K562 (cell line): ENCODE data around the gene CAPN7. TPM values are rescaled to one million over a fixed set of nuclear protein-coding genes. Genes with fewer than 3 reads are reported as not detected.
A peak's percentile ranks its signal among the peaks of the same experiment; 100 is the strongest.

Experiments
- BRD4 ChIP-seq: fragments of 200-600 bp; sonication (generic); IDR thresholded peaks from 2 replicates; pipeline ENCODE4 v1.6.1; 2017; ENCODE audit warnings: inconsistent platforms
- CBX5 ChIP-seq: IDR thresholded peaks from 2 replicates; pipeline ENCODE4 v1.6.1; 2014; ENCODE audit warnings: low read depth, borderline replicate concordance
- CREB1 ChIP-seq, 2 experiments: sonication (generic) in 1 of 2; formaldehyde crosslinking in 1 of 2; IDR thresholded peaks; 2 replicates each; pipeline versions ENCODE4 v1.6.1 to v1.8.0; 2012 to 2022; ENCODE audit warnings: inconsistent platforms in 1 of 2, mild to moderate bottlenecking in 1 of 2, missing genetic modification reagents in 1 of 2, moderate library complexity in 1 of 2
- EGR1 ChIP-seq: fragments of 450-650 bp; conservative IDR thresholded peaks from 2 replicates; pipeline ENCODE4 v1.6.1; 2017; ENCODE audit warnings: mild to moderate bottlenecking
- ELF1 ChIP-seq: fragments of 200-800 bp; sonication (Bioruptor generic); IDR thresholded peaks from 2 replicates; pipeline ENCODE4 v1.6.1; 2016; ENCODE audit warnings: missing genetic modification characterization, missing compliant biosample characterization
- GABPA ChIP-seq: fragments of 200-800 bp; sonication (Bioruptor generic); conservative IDR thresholded peaks from 2 replicates; pipeline ENCODE4 v1.6.1; 2016; ENCODE audit warnings: low read depth, missing genetic modification characterization, missing compliant biosample characterization
- GABPB1 ChIP-seq: sonication (generic); formaldehyde crosslinking; IDR thresholded peaks from 2 replicates; pipeline ENCODE4 v1.8.0; 2022; ENCODE audit warnings: mild to moderate bottlenecking, missing genetic modification reagents
- HDAC3 ChIP-seq: fragments of 450-650 bp; IDR thresholded peaks from 2 replicates; pipeline ENCODE4 v1.6.1; 2018; ENCODE audit warnings: borderline replicate concordance, mild to moderate bottlenecking, moderate library complexity; ENCODE audit not compliant: partially characterized antibody
- HIVEP1 ChIP-seq: fragments of 250-450 bp; sonication (Bioruptor Pico); IDR thresholded peaks from 2 replicates; pipeline ENCODE4 v1.4.0; 2020; ENCODE audit warnings: mild to moderate bottlenecking
- MYNN ChIP-seq, 2 experiments: sonication (generic); formaldehyde crosslinking in 1 of 2; IDR thresholded peaks; 2 replicates each; pipeline versions ENCODE4 v1.5.0 to v1.6.1; 2016 to 2020; ENCODE audit warnings: antibody characterized with exemption in 1 of 2, missing genetic modification reagents in 1 of 2
- NCOA6 ChIP-seq: fragments of 450-650 bp; IDR thresholded peaks from 2 replicates; pipeline ENCODE4 v1.6.1; 2017; ENCODE audit warnings: mild to moderate bottlenecking
- NR1H2 ChIP-seq: sonication (generic); formaldehyde crosslinking; IDR thresholded peaks from 2 replicates; pipeline ENCODE4 v1.4.0; 2020; ENCODE audit warnings: mild to moderate bottlenecking, missing genetic modification reagents
- PYGO2 ChIP-seq: fragments of 450-650 bp; IDR thresholded peaks from 2 replicates; pipeline ENCODE4 v1.6.1; 2016; ENCODE audit warnings: mild to moderate bottlenecking, missing genetic modification characterization, moderate library complexity, missing compliant biosample characterization
- RFX1 ChIP-seq: fragments of 450-650 bp; IDR thresholded peaks from 2 replicates; pipeline ENCODE4 v1.6.1; 2016; ENCODE audit warnings: mild to moderate bottlenecking, moderate library complexity
- SIN3B ChIP-seq: fragments of 450-650 bp; IDR thresholded peaks from 2 replicates; pipeline ENCODE4 v1.6.1; 2017; ENCODE audit warnings: low read depth, mild to moderate bottlenecking, moderate library complexity
- SP1 ChIP-seq: sonication (generic); formaldehyde crosslinking; IDR thresholded peaks from 2 replicates; pipeline ENCODE4 v1.8.1; 2022; ENCODE audit warnings: mild to moderate bottlenecking, missing genetic modification reagents
- STAG1 ChIP-seq: sonication (generic); formaldehyde crosslinking; IDR thresholded peaks from 2 replicates; pipeline ENCODE4 v1.5.0; 2020; ENCODE audit warnings: missing genetic modification reagents, borderline replicate concordance
- TCF3 ChIP-seq: sonication (generic); formaldehyde crosslinking; IDR thresholded peaks from 2 replicates; pipeline ENCODE4 v1.4.0; 2020; ENCODE audit warnings: mild to moderate bottlenecking, missing genetic modification reagents
- TCF7 ChIP-seq: sonication (generic); IDR thresholded peaks from 2 replicates; pipeline ENCODE4 v1.6.1; 2016; ENCODE audit warnings: antibody characterized with exemption, borderline replicate concordance
- ZKSCAN1 ChIP-seq: fragments of 150-350 bp; IDR thresholded peaks from 2 replicates; pipeline ENCODE4 v1.6.1; 2016; ENCODE audit warnings: low read depth, low read length
- ZNF75A ChIP-seq: fragments of 450-650 bp; formaldehyde crosslinking; IDR thresholded peaks from 2 replicates; pipeline ENCODE4 v1.4.0; 2020; ENCODE audit warnings: mild to moderate bottlenecking
- polyA plus RNA-seq, 8 experiments: library from polyadenylated mRNA; depleted of rRNA in 4 of 8; stranded (reverse) in 5 of 8; unstranded in 3 of 8; fragments of >200 nt; fragmentation: Nextera tagmentation in 2 of 8; fragmentation: Illumina TruSeq in 1 of 8; extraction: Ambion mirVana in 2 of 8; extraction: Trizol in 1 of 8; gene quantifications; 2 replicates each; pipeline versions ENCODE4 v1.2.1 to v1.2.3, GENCODE V29; 2011 to 2014; ENCODE audit warnings: inconsistent platforms in 1 of 8, missing spikeins in 1 of 8
- total RNA-seq, 7 experiments: library from RNA; depleted of rRNA in 6 of 7; stranded (reverse); fragments of >200 nt in 6 of 7; fragmentation: Illumina TruSeq in 2 of 7; extraction: Trizol in 2 of 7; gene quantifications; 2 replicates each; pipeline versions ENCODE4 v1.2.1 to v1.2.3, GENCODE V29; 2011 to 2021; ENCODE audit warnings: low replicate concordance in 1 of 7
- TF ChIP-seq, protein P1 (sequence below): fragments of 450-650 bp; IDR thresholded peaks from 2 replicates; pipeline ENCODE4 v1.6.1; 2016; ENCODE audit warnings: mild to moderate bottlenecking
- TF ChIP-seq, protein P2 (sequence below), 3 experiments: fragments of 200-800 bp in 1 of 3; sonication (Bioruptor generic) in 1 of 3; sonication (generic) in 1 of 3; formaldehyde crosslinking in 1 of 3; IDR thresholded peaks; 2 replicates each; pipeline versions ENCODE4 v1.6.1 to v1.8.0; 2016 to 2022; ENCODE audit warnings: mild to moderate bottlenecking in 2 of 3, missing compliant biosample characterization in 2 of 3, missing genetic modification characterization in 2 of 3, missing genetic modification reagents in 1 of 3
- TF ChIP-seq, protein P3 (sequence below), 3 experiments: IDR thresholded peaks in 2 of 3; conservative IDR thresholded peaks in 1 of 3; 2 replicates each; pipeline ENCODE4 v1.5.1; 2011 to 2012; ENCODE audit warnings: low read length in 3 of 3, mild to moderate bottlenecking in 3 of 3, control low read depth in 2 of 3, improper control_type of control experiment in 1 of 3, inconsistent platforms in 1 of 3, low read depth in 1 of 3, mixed read lengths in 1 of 3, moderate library complexity in 1 of 3; ENCODE audit not compliant: insufficient read depth in 2 of 3

The CAPN7 gene
- total and polyA plus RNA-seq, 9 of the 15 experiments (the other 6 are each of a cell fraction or from before 2014, with no cell fraction given): 6.5 to 42.7 (median 32.7) TPM

DNA sequence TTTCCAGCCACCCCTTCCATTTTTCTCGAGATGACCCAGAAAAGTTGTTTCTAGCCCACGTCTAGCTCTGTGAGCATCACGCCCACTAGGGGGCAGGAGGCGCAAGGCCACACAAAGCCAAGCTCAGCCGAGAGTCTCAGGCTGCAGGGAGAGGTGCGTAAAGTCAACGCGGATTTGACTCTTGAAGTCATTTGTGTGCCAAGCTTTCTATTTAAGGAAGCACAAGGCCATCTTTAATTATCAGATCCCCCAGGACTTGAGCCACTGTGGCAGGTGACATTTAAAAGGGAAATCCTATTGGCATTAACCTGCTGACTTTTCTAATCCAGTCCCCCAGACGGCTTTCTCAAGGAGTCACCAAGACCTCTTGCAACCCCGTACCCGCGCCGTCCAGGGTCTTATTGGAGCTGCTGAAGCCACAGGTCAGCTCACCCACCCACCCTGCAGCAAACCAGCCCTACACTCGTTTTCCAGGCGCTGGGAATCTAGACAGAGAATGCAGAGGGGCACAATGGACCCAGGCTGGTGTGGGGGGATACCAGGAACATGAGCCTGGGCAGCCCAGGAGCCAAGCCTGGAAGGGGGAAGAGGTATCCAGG is 62.1 kb downstream of the CAPN7 start (continued):
- TF ChIP-seq CREB1 (IDR thresholded peaks at IDR 0.05): no peak
- peak; percentile 61; the same call in 1 of the 2 replicates for TF ChIP-seq CREB1 (CRISPR knock-in tag; IDR thresholded peaks at IDR 0.05)
- 0 out of 2 replicates have a peak, but pooled peaks have one; percentile 7 for TF ChIP-seq EGR1
- TF ChIP-seq SP1 (CRISPR knock-in tag): peak; percentile 66; the same call in 1 of the 2 replicates
- TF ChIP-seq, protein P1, sequence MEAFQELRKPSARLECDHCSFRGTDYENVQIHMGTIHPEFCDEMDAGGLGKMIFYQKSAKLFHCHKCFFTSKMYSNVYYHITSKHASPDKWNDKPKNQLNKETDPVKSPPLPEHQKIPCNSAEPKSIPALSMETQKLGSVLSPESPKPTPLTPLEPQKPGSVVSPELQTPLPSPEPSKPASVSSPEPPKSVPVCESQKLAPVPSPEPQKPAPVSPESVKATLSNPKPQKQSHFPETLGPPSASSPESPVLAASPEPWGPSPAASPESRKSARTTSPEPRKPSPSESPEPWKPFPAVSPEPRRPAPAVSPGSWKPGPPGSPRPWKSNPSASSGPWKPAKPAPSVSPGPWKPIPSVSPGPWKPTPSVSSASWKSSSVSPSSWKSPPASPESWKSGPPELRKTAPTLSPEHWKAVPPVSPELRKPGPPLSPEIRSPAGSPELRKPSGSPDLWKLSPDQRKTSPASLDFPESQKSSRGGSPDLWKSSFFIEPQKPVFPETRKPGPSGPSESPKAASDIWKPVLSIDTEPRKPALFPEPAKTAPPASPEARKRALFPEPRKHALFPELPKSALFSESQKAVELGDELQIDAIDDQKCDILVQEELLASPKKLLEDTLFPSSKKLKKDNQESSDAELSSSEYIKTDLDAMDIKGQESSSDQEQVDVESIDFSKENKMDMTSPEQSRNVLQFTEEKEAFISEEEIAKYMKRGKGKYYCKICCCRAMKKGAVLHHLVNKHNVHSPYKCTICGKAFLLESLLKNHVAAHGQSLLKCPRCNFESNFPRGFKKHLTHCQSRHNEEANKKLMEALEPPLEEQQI: no peak
- 0 out of 2 replicates have a peak, but pooled peaks have one; percentile 27 for TF ChIP-seq TCF7
- no peak for TF ChIP-seq HDAC3
- TF ChIP-seq RFX1: no peak; the same call in 1 of the 2 replicates
- peak; percentile 35; the same call in 1 of the 2 replicates for TF ChIP-seq ZKSCAN1
- no peak for TF ChIP-seq NCOA6
- peak; percentile 44; the same call in 1 of the 2 replicates for TF ChIP-seq GABPA (tag)
- TF ChIP-seq SIN3B: 0 out of 2 replicates have a peak, but pooled peaks have one; percentile 21
- TF ChIP-seq ZNF75A (CRISPR knock-in tag): no peak
- no peak for TF ChIP-seq PYGO2 (tag)
- TF ChIP-seq GABPB1 (CRISPR knock-in tag): peak; percentile 79
- TF ChIP-seq CBX5: 0 out of 2 replicates have a peak, but pooled peaks have one; percentile 65
- no peak for TF ChIP-seq NR1H2
- TF ChIP-seq STAG1 (CRISPR knock-in tag): peak; percentile 93; the same call in 1 of the 2 replicates
- TF ChIP-seq, protein P2, sequence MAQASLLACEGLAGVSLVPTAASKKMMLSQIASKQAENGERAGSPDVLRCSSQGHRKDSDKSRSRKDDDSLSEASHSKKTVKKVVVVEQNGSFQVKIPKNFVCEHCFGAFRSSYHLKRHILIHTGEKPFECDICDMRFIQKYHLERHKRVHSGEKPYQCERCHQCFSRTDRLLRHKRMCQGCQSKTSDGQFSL (CRISPR knock-in tag; IDR thresholded peaks at IDR 0.05): no peak
- TF ChIP-seq, protein P2 (tag; IDR thresholded peaks at IDR 0.05): no peak
- 0 out of 2 replicates have a peak, but pooled peaks have one; percentile 31 for TF ChIP-seq MYNN (IDR thresholded peaks at IDR 0.05)
- no peak for TF ChIP-seq MYNN (CRISPR knock-in tag; IDR thresholded peaks at IDR 0.05)
- TF ChIP-seq ELF1 (tag): peak; percentile 24; the same call in 1 of the 2 replicates
- TF ChIP-seq BRD4: no peak
- TF ChIP-seq TCF3 (CRISPR knock-in tag): no peak
- TF ChIP-seq HIVEP1: no peak
- TF ChIP-seq, protein P3, sequence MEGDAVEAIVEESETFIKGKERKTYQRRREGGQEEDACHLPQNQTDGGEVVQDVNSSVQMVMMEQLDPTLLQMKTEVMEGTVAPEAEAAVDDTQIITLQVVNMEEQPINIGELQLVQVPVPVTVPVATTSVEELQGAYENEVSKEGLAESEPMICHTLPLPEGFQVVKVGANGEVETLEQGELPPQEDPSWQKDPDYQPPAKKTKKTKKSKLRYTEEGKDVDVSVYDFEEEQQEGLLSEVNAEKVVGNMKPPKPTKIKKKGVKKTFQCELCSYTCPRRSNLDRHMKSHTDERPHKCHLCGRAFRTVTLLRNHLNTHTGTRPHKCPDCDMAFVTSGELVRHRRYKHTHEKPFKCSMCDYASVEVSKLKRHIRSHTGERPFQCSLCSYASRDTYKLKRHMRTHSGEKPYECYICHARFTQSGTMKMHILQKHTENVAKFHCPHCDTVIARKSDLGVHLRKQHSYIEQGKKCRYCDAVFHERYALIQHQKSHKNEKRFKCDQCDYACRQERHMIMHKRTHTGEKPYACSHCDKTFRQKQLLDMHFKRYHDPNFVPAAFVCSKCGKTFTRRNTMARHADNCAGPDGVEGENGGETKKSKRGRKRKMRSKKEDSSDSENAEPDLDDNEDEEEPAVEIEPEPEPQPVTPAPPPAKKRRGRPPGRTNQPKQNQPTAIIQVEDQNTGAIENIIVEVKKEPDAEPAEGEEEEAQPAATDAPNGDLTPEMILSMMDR (IDR thresholded peaks at IDR 0.05 in 2 of 3, conservative IDR thresholded peaks at IDR 0.05 in 1 of 3; ENCODE audit: insufficient read depth in 2 of 3, low read depth in 1 of 3, low read length in 3 of 3): peak; percentile 97 to 99 (median 99)
